SK-N-SH (cell line): ENCODE data around the gene RASIP1. TPM values are rescaled to one million over a fixed set of nuclear protein-coding genes. Genes with fewer than 3 reads are reported as not detected.
A peak's percentile ranks its signal among the peaks of the same experiment; 100 is the strongest.

ENCODE experiments used
- CTCF ChIA-PET: fragments of 300-600, 350-600 bp; formaldehyde crosslinking; extraction: SDS; loops from one replicate; lab custom pipeline; 2021; lab: Yijun Ruan, JAX
- POLR2A ChIA-PET: fragments of 350-600 bp; sonication (Branson Sonifier 250); formaldehyde crosslinking; extraction: SDS; loops from one replicate; lab custom pipeline; 2020; ENCODE audit warnings: antibody characterized with exemption, inconsistent platforms; lab: Yijun Ruan, JAX
- DNase-seq: peaks from one replicate; pipeline ENCODE4 v3.0.0; 2012
- H2AFZ ChIP-seq: fragments of 200-600 bp; sonication (generic); 2 replicates; pipeline ENCODE4 v1.8.1; 2016; ENCODE audit warnings: antibody characterized with exemption, mild to moderate bottlenecking, low read depth
- H3F3A ChIP-seq: fragments of 200-600 bp; sonication (generic); replicated peaks from 2 replicates; pipeline ENCODE3; 2016; ENCODE audit warnings: antibody characterized with exemption, mild to moderate bottlenecking; ENCODE audit not compliant: insufficient read depth
- H3K27ac ChIP-seq, 2 experiments: fragments of 200-500 bp in 1 of 2; fragments of 200-600 bp in 1 of 2; sonication (Bioruptor generic) in 1 of 2; sonication (generic), shearing (Covaris generic) in 1 of 2; 2 replicates each; pipeline versions ENCODE4 v1.5.1 to v1.6.1; 2014 to 2016; ENCODE audit warnings: low read depth in 2 of 2, inconsistent platforms in 1 of 2, low read length in 1 of 2, mild to moderate bottlenecking in 1 of 2, mixed read lengths in 1 of 2
- H3K27me3 ChIP-seq: fragments of 200-600 bp; sonication (generic), shearing (Covaris generic); 2 replicates; pipeline ENCODE4 v1.6.1; 2016; ENCODE audit warnings: mixed run types; ENCODE audit not compliant: insufficient read depth
- H3K36me3 ChIP-seq, 2 experiments: fragments of 200-500 bp in 1 of 2; fragments of 200-600 bp in 1 of 2; sonication (Bioruptor generic) in 1 of 2; sonication (generic) in 1 of 2; replicated peaks in 1 of 2; 2 replicates each; pipeline versions ENCODE3 to v1.5.1; 2014 to 2016; ENCODE audit warnings: low read length in 1 of 2, mild to moderate bottlenecking in 1 of 2; ENCODE audit not compliant: insufficient read depth in 2 of 2, control insufficient read depth in 1 of 2
- H3K4me1 ChIP-seq, 2 experiments: fragments of 200-500 bp in 1 of 2; fragments of 200-600 bp in 1 of 2; sonication (Bioruptor generic) in 1 of 2; sonication (generic), shearing (Covaris generic) in 1 of 2; 2 replicates each; pipeline versions ENCODE4 v1.5.1 to v1.6.1; 2014 to 2016; ENCODE audit warnings: low read depth in 1 of 2, low read length in 1 of 2, mixed run types in 1 of 2; ENCODE audit not compliant: insufficient read depth in 2 of 2, control insufficient read depth in 1 of 2
- H3K4me2 ChIP-seq: fragments of 200-600 bp; sonication (generic), shearing (Covaris generic); 2 replicates; pipeline ENCODE4 v1.6.1; 2017; ENCODE audit warnings: mixed run types
- H3K4me3 ChIP-seq, 2 experiments: fragments of 200-500 bp in 1 of 2; fragments of 200-600 bp in 1 of 2; sonication (Bioruptor generic) in 1 of 2; sonication (generic), shearing (Covaris generic) in 1 of 2; 2 replicates each; pipeline versions ENCODE4 v1.5.1 to v1.8.1; 2014 to 2016; ENCODE audit warnings: low read depth in 2 of 2, inconsistent platforms in 1 of 2, low read length in 1 of 2, mild to moderate bottlenecking in 1 of 2, mixed read lengths in 1 of 2, moderate library complexity in 1 of 2
- H3K79me2 ChIP-seq: fragments of 200-600 bp; sonication (generic); 2 replicates; pipeline ENCODE4 v1.8.1; 2017; ENCODE audit warnings: mild to moderate bottlenecking; ENCODE audit not compliant: insufficient read depth
- H3K9ac ChIP-seq: fragments of 200-600 bp; sonication (generic); 2 replicates; pipeline ENCODE4 v1.6.1; 2017; ENCODE audit warnings: mixed run types
- H3K9me2 ChIP-seq: fragments of 200-600 bp; sonication (generic); 2 replicates; pipeline ENCODE4 v1.6.1; 2017; ENCODE audit warnings: mixed run types
- H3K9me3 ChIP-seq: fragments of 200-600 bp; sonication (generic); 2 replicates; pipeline ENCODE4 v1.6.1; 2017; ENCODE audit warnings: mixed run types, mild to moderate bottlenecking, moderate library complexity
- H4K20me1 ChIP-seq: fragments of 200-600 bp; sonication (generic); 2 replicates; pipeline ENCODE4 v1.6.1; 2017; ENCODE audit warnings: mild to moderate bottlenecking, mixed run types; ENCODE audit not compliant: insufficient read depth
- CHD2 ChIP-seq: fragments of 150-350 bp; IDR thresholded peaks from 2 replicates; pipeline ENCODE4 v1.6.1; 2018; ENCODE audit warnings: low read length; ENCODE audit not compliant: partially characterized antibody
- ELF1 ChIP-seq: IDR thresholded peaks from 2 replicates; pipeline ENCODE4 v1.4.0; 2012
- EP300 ChIP-seq, 2 experiments: IDR thresholded peaks; 2 replicates each; pipeline versions ENCODE4 v1.4.0 to v1.6.1; 2012; ENCODE audit warnings: borderline replicate concordance in 1 of 2, low read depth in 1 of 2, low read length in 1 of 2
- EZH2phosphoT487 ChIP-seq: fragments of 200-600 bp; sonication (generic); IDR thresholded peaks from 2 replicates; pipeline ENCODE4 v1.6.1; 2017; ENCODE audit warnings: low read depth, mixed run types, mild to moderate bottlenecking, antibody characterized with exemption, moderate library complexity, borderline replicate concordance
- FOXJ3 ChIP-seq: sonication (generic); formaldehyde crosslinking; IDR thresholded peaks from 2 replicates; pipeline ENCODE4 v1.5.1; 2020; ENCODE audit warnings: mild to moderate bottlenecking, missing genetic modification reagents
- JUND ChIP-seq: IDR thresholded peaks from 2 replicates; pipeline ENCODE4 v1.4.0; 2012
- NRF1 ChIP-seq: IDR thresholded peaks from 2 replicates; pipeline ENCODE4 v1.6.1; 2012; ENCODE audit warnings: low read depth, mild to moderate bottlenecking, low read length
- POLR2AphosphoS5 ChIP-seq: IDR thresholded peaks from 2 replicates; pipeline ENCODE4 v1.6.1; 2012; ENCODE audit warnings: low read depth, low read length
- SIN3A ChIP-seq: IDR thresholded peaks from 2 replicates; pipeline ENCODE4 v1.6.1; 2012; ENCODE audit warnings: low read depth, mild to moderate bottlenecking, low read length, moderate library complexity, borderline replicate concordance
- TAF1 ChIP-seq: IDR thresholded peaks from 2 replicates; pipeline ENCODE4 v1.6.1; 2012; ENCODE audit warnings: low read depth, mild to moderate bottlenecking, low read length, moderate library complexity, borderline replicate concordance
- TCF12 ChIP-seq: IDR thresholded peaks from 2 replicates; pipeline ENCODE4 v1.4.0; 2012
- USF1 ChIP-seq: IDR thresholded peaks from 2 replicates; pipeline ENCODE4 v1.4.0; 2012; ENCODE audit warnings: low read depth, borderline replicate concordance
- ZBTB33 ChIP-seq: IDR thresholded peaks from 2 replicates; pipeline ENCODE4 v1.4.0; 2012; ENCODE audit warnings: low read depth, borderline replicate concordance
- WGBS: methylation state at CpG from one replicate; pipeline ENCODE4 v1.1.6; 2017; ENCODE audit warnings: low lambda C conversion rate; 5-methylcytosine and 5-hydroxymethylcytosine counted together
- polyA plus RNA-seq, 3 experiments: library from polyadenylated mRNA; depleted of rRNA; stranded (reverse); fragments of >200 nt; gene quantifications; 2 replicates each; pipeline ENCODE4 v1.2.3, GENCODE V29; 2012
- TF ChIP-seq, protein P1 (sequence below): IDR thresholded peaks from 2 replicates; pipeline ENCODE4 v1.4.0; 2012; ENCODE audit warnings: low read depth
- TF ChIP-seq, protein P2 (sequence below): fragments of 150-350 bp; IDR thresholded peaks from 2 replicates; pipeline ENCODE4 v1.6.1; 2017; ENCODE audit warnings: antibody characterized with exemption, low read length, low read depth, borderline replicate concordance
- TF ChIP-seq, protein P3 (sequence below): fragments of 150-350 bp; IDR thresholded peaks from 2 replicates; pipeline ENCODE4 v1.6.1; 2016; ENCODE audit warnings: mild to moderate bottlenecking, low read depth, low read length
- TF ChIP-seq, protein P4 (sequence below): fragments of 200-600 bp; sonication (generic); IDR thresholded peaks from 2 replicates; pipeline ENCODE4 v1.6.1; 2017; ENCODE audit warnings: antibody characterized with exemption, mild to moderate bottlenecking, moderate library complexity
- TF ChIP-seq, protein P5 (sequence below): IDR thresholded peaks from 2 replicates; pipeline ENCODE4; 2012

The RASIP1 gene
- polyA plus RNA-seq, 1 of the 3 experiments (the other 2 are of a cell fraction) = 0.41 TPM

GRCh38 chr19:48722196-48722708, 18.2 kb downstream of the RASIP1 start (continued):
- no peak for TF ChIP-seq EZH2phosphoT487

- Histone ChIP-seq H3K4me3 (peak overlapping the region; percentile 62 to 68), H2AFZ (peak overlapping the region; percentile 75; the same call in 1 of the 2 replicates), H3K9ac (peak overlapping the region; percentile 84), H3K9me2 (no peaks in the 10 kb centered on the region), H3K9me3 (no peaks in the 10 kb centered on the region), H3K4me2 (peak overlapping the region; percentile 56), H3K27me3 (no peaks in the 10 kb centered on the region), H3K27ac (peak overlapping the region; percentile 87 to 88), H3F3A (peaks cover 9% of the 10 kb centered on the region), H4K20me1 (no peaks in the 10 kb centered on the region), H3K36me3 (no peaks in the 10 kb centered on the region), H3K79me2 (no peaks in the 10 kb centered on the region), H3K4me1 (peaks cover 17 to 18% of the 10 kb centered on the region in 2 experiments; a peak in 3 of 4 replicates)
- peak; percentile 96 for DNase-seq
- peak; percentile 57; the same call in 1 of the 2 replicates for TF ChIP-seq ELF1
- peak; percentile 85 for TF ChIP-seq CHD2
- peak; percentile 80 for TF ChIP-seq NRF1
- no peak for TF ChIP-seq TCF12
- TF ChIP-seq, protein P1, sequence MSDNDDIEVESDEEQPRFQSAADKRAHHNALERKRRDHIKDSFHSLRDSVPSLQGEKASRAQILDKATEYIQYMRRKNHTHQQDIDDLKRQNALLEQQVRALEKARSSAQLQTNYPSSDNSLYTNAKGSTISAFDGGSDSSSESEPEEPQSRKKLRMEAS = peak; percentile 70; the same call in 1 of the 2 replicates
- TF ChIP-seq ZBTB33 = peak; percentile 92
- TF ChIP-seq TAF1 = 0 out of 2 replicates have a peak, but pooled peaks have one; percentile 8
- peak; percentile 63; the same call in 1 of the 2 replicates for TF ChIP-seq USF1
- TF ChIP-seq, protein P2, sequence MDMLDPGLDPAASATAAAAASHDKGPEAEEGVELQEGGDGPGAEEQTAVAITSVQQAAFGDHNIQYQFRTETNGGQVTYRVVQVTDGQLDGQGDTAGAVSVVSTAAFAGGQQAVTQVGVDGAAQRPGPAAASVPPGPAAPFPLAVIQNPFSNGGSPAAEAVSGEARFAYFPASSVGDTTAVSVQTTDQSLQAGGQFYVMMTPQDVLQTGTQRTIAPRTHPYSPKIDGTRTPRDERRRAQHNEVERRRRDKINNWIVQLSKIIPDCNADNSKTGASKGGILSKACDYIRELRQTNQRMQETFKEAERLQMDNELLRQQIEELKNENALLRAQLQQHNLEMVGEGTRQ = no peak
- TF ChIP-seq POLR2AphosphoS5 = peak; percentile 38; the same call in 1 of the 2 replicates
- TF ChIP-seq, protein P3, sequence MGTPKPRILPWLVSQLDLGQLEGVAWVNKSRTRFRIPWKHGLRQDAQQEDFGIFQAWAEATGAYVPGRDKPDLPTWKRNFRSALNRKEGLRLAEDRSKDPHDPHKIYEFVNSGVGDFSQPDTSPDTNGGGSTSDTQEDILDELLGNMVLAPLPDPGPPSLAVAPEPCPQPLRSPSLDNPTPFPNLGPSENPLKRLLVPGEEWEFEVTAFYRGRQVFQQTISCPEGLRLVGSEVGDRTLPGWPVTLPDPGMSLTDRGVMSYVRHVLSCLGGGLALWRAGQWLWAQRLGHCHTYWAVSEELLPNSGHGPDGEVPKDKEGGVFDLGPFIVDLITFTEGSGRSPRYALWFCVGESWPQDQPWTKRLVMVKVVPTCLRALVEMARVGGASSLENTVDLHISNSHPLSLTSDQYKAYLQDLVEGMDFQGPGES = peak; percentile 94
- no peak; the same call in 1 of the 2 replicates for TF ChIP-seq SIN3A
- TF ChIP-seq FOXJ3 (CRISPR knock-in tag) = no peak
- no peak for TF ChIP-seq JUND
- TF ChIP-seq, protein P4, sequence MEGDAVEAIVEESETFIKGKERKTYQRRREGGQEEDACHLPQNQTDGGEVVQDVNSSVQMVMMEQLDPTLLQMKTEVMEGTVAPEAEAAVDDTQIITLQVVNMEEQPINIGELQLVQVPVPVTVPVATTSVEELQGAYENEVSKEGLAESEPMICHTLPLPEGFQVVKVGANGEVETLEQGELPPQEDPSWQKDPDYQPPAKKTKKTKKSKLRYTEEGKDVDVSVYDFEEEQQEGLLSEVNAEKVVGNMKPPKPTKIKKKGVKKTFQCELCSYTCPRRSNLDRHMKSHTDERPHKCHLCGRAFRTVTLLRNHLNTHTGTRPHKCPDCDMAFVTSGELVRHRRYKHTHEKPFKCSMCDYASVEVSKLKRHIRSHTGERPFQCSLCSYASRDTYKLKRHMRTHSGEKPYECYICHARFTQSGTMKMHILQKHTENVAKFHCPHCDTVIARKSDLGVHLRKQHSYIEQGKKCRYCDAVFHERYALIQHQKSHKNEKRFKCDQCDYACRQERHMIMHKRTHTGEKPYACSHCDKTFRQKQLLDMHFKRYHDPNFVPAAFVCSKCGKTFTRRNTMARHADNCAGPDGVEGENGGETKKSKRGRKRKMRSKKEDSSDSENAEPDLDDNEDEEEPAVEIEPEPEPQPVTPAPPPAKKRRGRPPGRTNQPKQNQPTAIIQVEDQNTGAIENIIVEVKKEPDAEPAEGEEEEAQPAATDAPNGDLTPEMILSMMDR = no peak
- TF ChIP-seq EP300 (IDR thresholded peaks at IDR 0.05; ENCODE audit: borderline replicate concordance in 1 of 2, low read depth in 1 of 2, low read length in 1 of 2) = no peak
- TF ChIP-seq, protein P5, sequence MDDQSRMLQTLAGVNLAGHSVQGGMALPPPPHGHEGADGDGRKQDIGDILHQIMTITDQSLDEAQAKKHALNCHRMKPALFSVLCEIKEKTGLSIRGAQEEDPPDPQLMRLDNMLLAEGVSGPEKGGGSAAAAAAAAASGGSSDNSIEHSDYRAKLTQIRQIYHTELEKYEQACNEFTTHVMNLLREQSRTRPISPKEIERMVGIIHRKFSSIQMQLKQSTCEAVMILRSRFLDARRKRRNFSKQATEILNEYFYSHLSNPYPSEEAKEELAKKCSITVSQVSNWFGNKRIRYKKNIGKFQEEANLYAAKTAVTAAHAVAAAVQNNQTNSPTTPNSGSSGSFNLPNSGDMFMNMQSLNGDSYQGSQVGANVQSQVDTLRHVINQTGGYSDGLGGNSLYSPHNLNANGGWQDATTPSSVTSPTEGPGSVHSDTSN = peak; percentile 95
- ChIA-PET CTCF (interaction anchor here (0.6 to 2.6 kb wide), 5 partner anchors 18 to 147 kb away, joined by 3 to 13 read pairs (median 3); no protein-coding TSS in a partner anchor), POLR2A (interaction anchor here (0.7 to 1.7 kb wide), 3 partner anchors 18 to 91 kb away, joined by 3 to 9 read pairs (median 3); no protein-coding TSS in a partner anchor)
- 2% methylated on average over 42 of the region's 42 CpGs for WGBS
Measured at GRCh38 chr19:48720613-48721296, 19.7 kb downstream of the RASIP1 start.
